Measurements from ENCODE around the gene TBCE. TPM values are rescaled to one million over a fixed set of nuclear protein-coding genes. Genes with fewer than 3 reads are reported as not detected.

TBCE gene
- total RNA-seq, 1 donor from 2014 or later: 28.3 TPM

DNA sequence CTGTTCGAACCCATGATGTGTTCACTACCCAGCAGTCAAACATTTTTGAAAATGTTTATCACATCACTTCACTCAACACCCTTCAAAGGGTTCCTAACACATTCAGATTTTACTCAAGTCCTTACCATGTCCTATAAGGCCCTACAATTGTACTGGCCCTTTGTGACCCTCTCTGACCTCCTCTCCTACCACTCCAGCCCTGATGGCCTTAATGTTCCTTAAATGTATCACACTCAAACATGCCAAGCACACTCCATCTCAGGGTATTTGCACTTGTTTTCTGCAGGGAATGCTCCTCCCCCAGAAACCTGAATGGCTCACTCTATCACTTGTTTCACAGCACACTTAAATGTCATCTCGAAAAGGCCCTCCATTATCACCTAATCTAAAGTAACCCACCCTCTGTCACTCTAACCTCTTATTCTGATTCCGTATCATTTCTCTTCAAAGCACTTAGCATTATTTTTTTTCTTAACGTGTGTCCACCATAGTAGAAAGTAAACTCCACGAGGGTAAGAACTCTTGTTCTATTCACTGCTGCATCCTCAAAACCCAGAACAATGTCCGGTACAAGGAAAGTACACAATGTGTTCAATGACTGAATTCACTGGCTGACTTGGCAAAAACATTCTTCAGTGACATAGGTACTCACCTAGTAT is 46.6 kb upstream of the TBCE start:
- Mint-ChIP-seq H3K9me3 (ENCODE audit: unreplicated experiment) (no peaks in the 10 kb centered on the region), H3K36me3 (ENCODE audit: low read depth, unreplicated experiment) (peaks cover 2% of the 10 kb centered on the region)

GRCh38 chr1:235324296-235324695 is 42.9 kb upstream of the TBCE start:
- Mint-ChIP-seq H3K4me3 (ENCODE audit: unreplicated experiment) (peak overlapping the region; percentile 64), H3K4me1 (ENCODE audit: low read depth, unreplicated experiment) (peaks cover 6% of the 10 kb centered on the region), H3K27me3 (ENCODE audit: low read depth, unreplicated experiment) (no peaks in the 10 kb centered on the region), H3K27ac (ENCODE audit: unreplicated experiment) (peak overlapping the region; percentile 63), H3K9me3 (ENCODE audit: unreplicated experiment) (no peaks in the 10 kb centered on the region), H3K36me3 (ENCODE audit: low read depth, unreplicated experiment) (peaks cover 6% of the 10 kb centered on the region)
- Histone ChIP-seq H3K27me3 (ENCODE audit: insufficient read depth, low read length) (no peaks in the 10 kb centered on the region), H3K4me3 (ENCODE audit: insufficient read depth, low read depth, low read length) (no peak overlapping the region), H3K9ac (ENCODE audit: low read length) (peak overlapping the region; percentile 21), H3K79me2 (ENCODE audit: insufficient read depth, low read length) (peaks cover 89% of the 10 kb centered on the region), H3K27ac (ENCODE audit: low read depth, low read length) (no peak overlapping the region), H4K20me1 (ENCODE audit: insufficient read depth, low read length) (peaks cover 76% of the 10 kb centered on the region), H3K9me3 (ENCODE audit: insufficient read depth, low read depth, low read length) (no peaks in the 10 kb centered on the region), H3K4me1 (ENCODE audit: insufficient read depth, low read length) (peaks cover 14% of the 10 kb centered on the region), H3K4me2 (ENCODE audit: low read length) (peak overlapping the region; percentile 94), H3K36me3 (ENCODE audit: insufficient read depth, low read length) (no peaks in the 10 kb centered on the region), H2AFZ (ENCODE audit: low read depth, low read length) (no peak overlapping the region)
- no peak for FAIRE-seq
- no peak for DNase-seq (ENCODE audit: low read depth)
- TF ChIP-seq EZH2 (IDR thresholded peaks at IDR 0.05; ENCODE audit: insufficient read depth, low read length): no peak

More for the DNA sequence above, 46.6 kb upstream of the TBCE start:
- H3K4me2 ChIP-seq (ENCODE audit: low read length): no peak overlapping the region
- Mint-ChIP-seq H3K27me3 (ENCODE audit: low read depth, unreplicated experiment) (no peaks in the 10 kb centered on the region), H3K27ac (ENCODE audit: unreplicated experiment) (no peak overlapping the region), H3K4me3 (ENCODE audit: unreplicated experiment) (no peak overlapping the region), H3K4me1 (ENCODE audit: low read depth, unreplicated experiment) (peaks cover 7% of the 10 kb centered on the region)
- no peaks in the 10 kb centered on the region for H3K27me3 ChIP-seq (ENCODE audit: insufficient read depth, low read length)
- no peak for TF ChIP-seq CTCF (IDR thresholded peaks at IDR 0.05; ENCODE audit: insufficient read depth, low read depth, low read length)
- no peak for TF ChIP-seq EZH2 (IDR thresholded peaks at IDR 0.05; ENCODE audit: insufficient read depth, low read length)
- no peaks in the 10 kb centered on the region for H3K36me3 ChIP-seq (ENCODE audit: insufficient read depth, low read length)
- H4K20me1 ChIP-seq (ENCODE audit: insufficient read depth, low read length): peaks cover 96% of the 10 kb centered on the region
- H3K9me3 ChIP-seq (ENCODE audit: insufficient read depth, low read depth, low read length): no peaks in the 10 kb centered on the region
- no peak overlapping the region for H2AFZ ChIP-seq (ENCODE audit: low read depth, low read length)
- peaks cover 6% of the 10 kb centered on the region for H3K4me1 ChIP-seq (ENCODE audit: insufficient read depth, low read length)
- H3K4me3 ChIP-seq (ENCODE audit: insufficient read depth, low read depth, low read length): no peak overlapping the region
- H3K79me2 ChIP-seq (ENCODE audit: insufficient read depth, low read length): peaks cover 98% of the 10 kb centered on the region
- H3K27ac ChIP-seq (ENCODE audit: low read depth, low read length): no peak overlapping the region
- no peak overlapping the region for H3K9ac ChIP-seq (ENCODE audit: low read length)
- FAIRE-seq: no peak
- no peak for DNase-seq (ENCODE audit: low read depth)

GRCh38 chr1:235325139-235325538 is 42.1 kb upstream of the TBCE start:
- TF ChIP-seq CTCF (IDR thresholded peaks at IDR 0.05; ENCODE audit: insufficient read depth, low read depth, low read length): no peak
- no peak for TF ChIP-seq EZH2 (IDR thresholded peaks at IDR 0.05; ENCODE audit: insufficient read depth, low read length)
- peaks cover 14% of the 10 kb centered on the region for H3K4me1 ChIP-seq (ENCODE audit: insufficient read depth, low read length)
- Mint-ChIP-seq H3K36me3 (ENCODE audit: low read depth, unreplicated experiment) (peaks cover 6% of the 10 kb centered on the region), H3K27ac (ENCODE audit: unreplicated experiment) (no peak overlapping the region), H3K4me3 (ENCODE audit: unreplicated experiment) (peak overlapping the region; percentile 100), H3K9me3 (ENCODE audit: unreplicated experiment) (no peaks in the 10 kb centered on the region), H3K27me3 (ENCODE audit: low read depth, unreplicated experiment) (no peaks in the 10 kb centered on the region), H3K4me1 (ENCODE audit: low read depth, unreplicated experiment) (peaks cover 6% of the 10 kb centered on the region)
- H3K9me3 ChIP-seq (ENCODE audit: insufficient read depth, low read depth, low read length): no peaks in the 10 kb centered on the region
- peaks cover 68% of the 10 kb centered on the region for H4K20me1 ChIP-seq (ENCODE audit: insufficient read depth, low read length)
- FAIRE-seq (no peak), DNase-seq (ENCODE audit: low read depth) (no peak)
- no peak overlapping the region for H3K27ac ChIP-seq (ENCODE audit: low read depth, low read length)
- no peaks in the 10 kb centered on the region for H3K36me3 ChIP-seq (ENCODE audit: insufficient read depth, low read length)
- H3K4me3 ChIP-seq (ENCODE audit: insufficient read depth, low read depth, low read length): no peak overlapping the region
- H2AFZ ChIP-seq (ENCODE audit: low read depth, low read length): no peak overlapping the region
- H3K4me2 ChIP-seq (ENCODE audit: low read length): peak overlapping the region; percentile 94
- H3K79me2 ChIP-seq (ENCODE audit: insufficient read depth, low read length): peaks cover 88% of the 10 kb centered on the region
- peak overlapping the region; percentile 97 for H3K9ac ChIP-seq (ENCODE audit: low read length)
- H3K27me3 ChIP-seq (ENCODE audit: insufficient read depth, low read length): no peaks in the 10 kb centered on the region

Measured in astrocyte (in vitro differentiated cells and primary cell).